Coronary artery (tissue), 2 donors: ENCODE results near the gene WNK2.

Experiments
- DNase-seq: peaks from one replicate; pipeline ENCODE4 v3.0.0-alpha.2; 2017; ENCODE audit warnings: low spot score
- H3K27ac ChIP-seq, 2 donors: fragments of 200-600 bp; sonication (generic); one replicate each; pipeline ENCODE4 v1.5.1; 2016 to 2019
- H3K4me3 ChIP-seq: fragments of 200-600 bp; sonication (generic); 2 replicates; pipeline ENCODE4 v1.5.1; 2016; ENCODE audit warnings: mild to moderate bottlenecking, moderate library complexity
- CTCF ChIP-seq: fragments of 200-600 bp; sonication (generic); IDR thresholded peaks from one replicate; pipeline ENCODE4 v1.5.1; 2019; ENCODE audit warnings: antibody characterized with exemption

Gene WNK2

GRCh38 chr9:93181672-93182435 lies 2.1 kb upstream of the WNK2 start:
- Histone ChIP-seq H3K27ac (no peak overlapping the region), H3K4me3 (no peak overlapping the region)
- TF ChIP-seq CTCF = no peak
- DNase-seq = no peak

DNA sequence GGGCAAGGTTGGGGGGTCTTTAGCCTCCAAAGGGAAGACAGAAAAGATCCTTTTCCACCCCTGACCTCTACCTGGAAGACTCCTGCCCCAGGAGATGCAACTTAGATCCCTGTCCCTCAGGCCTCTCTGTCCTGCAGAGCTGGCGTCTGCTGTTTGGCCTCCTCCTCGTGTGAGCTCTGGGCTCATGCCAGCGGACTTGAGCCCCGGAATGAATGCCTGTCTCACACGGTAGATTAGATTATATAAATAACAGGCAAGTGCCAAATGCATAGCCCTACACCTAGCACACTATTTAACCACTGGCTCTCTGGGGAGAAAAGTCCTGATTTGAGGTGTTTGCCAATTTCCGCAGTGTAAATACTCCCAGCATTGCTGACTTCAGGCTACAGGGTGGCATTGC lies 1.4 kb upstream of the WNK2 start:
- Histone ChIP-seq H3K4me3 (no peak overlapping the region), H3K27ac (no peak overlapping the region)
- no peak for DNase-seq
- no peak for TF ChIP-seq CTCF

- peak overlapping the region; percentile 76 for H3K4me3 ChIP-seq
- no peak for TF ChIP-seq CTCF
- no peak overlapping the region for H3K27ac ChIP-seq
- DNase-seq = no peak
These were observed 742 bp upstream of the WNK2 start for GRCh38 chr9:93183131-93183662.

DNA sequence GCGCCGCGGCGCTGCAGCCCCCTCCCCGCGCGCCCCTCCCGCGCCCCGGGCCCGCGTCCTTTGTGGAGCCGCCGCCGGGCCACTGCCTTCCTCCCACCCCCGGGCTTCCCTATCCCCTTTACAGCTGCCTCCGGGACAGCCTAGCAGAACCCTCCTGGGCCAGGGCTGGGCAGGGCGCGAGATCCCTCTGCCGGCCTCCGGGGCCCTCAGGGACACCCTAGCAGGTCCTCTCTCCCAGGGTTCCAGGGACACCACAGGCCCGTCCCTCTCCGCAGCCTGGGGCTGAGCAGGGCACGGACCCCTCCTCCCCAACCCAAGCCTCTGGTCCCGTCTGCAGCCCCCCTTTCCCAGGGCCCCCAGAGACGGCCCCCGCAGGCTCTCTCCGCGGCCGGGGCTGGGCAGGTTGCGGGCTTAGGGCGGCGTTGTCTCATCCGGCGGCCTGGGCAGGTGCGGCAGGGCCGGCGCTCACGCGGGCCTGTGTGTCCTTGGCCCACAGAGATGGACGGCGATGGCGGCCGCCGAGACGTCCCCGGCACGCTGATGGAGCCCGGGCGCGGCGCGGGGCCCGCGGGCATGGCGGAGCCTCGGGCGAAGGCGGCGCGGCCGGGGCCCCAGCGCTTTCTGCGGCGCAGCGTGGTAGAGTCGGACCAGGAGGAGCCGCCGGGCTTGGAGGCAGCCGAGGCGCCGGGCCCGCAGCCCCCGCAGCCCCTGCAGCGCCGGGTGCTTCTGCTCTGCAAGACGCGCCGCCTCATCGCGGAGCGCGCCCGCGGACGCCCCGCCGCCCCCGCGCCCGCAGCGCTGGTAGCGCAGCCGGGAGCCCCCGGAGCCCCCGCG lies 710 bp downstream of the WNK2 start:
- no peak for DNase-seq
- TF ChIP-seq CTCF = no peak
- H3K27ac ChIP-seq = no peak overlapping the region

DNA sequence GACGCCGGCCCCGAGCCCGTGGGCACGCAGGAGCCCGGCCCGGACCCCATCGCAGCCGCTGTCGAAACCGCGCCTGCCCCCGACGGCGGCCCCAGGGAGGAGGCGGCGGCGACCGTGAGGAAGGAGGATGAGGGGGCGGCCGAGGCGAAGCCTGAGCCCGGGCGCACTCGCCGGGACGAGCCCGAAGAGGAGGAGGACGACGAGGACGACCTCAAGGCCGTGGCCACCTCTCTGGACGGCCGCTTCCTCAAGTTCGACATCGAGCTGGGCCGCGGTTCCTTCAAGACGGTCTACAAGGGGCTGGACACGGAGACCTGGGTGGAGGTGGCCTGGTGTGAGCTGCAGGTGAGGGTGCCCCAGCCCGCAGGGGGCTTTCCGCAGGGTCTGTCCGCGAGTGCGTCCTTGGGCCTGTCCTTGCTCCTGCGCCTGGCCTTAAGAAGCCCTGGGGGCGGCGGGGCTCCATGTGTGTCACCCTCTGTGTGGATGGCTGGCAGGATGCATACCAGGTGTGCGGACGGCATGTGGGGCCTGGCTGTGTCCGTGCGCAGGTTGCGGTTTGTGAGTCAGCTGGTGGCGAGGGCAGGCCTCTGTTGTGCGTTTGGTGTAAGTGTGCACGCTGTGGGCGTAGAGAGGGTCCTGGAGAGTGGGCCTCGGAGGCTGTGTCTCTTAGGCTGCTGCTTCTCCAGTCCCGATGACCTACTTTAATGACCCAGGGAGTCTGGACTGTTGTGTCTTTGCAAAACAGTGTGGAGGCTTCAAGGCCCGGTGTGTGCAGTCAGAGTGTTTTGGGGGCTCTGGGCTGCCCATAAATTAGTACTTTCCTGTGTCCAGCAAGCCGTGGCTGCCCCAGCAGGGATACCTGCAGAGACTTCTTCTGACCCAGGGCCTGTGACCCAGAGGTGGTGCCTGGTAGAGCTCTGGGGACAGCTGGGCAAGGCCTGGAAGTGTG lies 1.6 kb downstream of the WNK2 start:
- no peak overlapping the region for H3K27ac ChIP-seq
- H3K4me3 ChIP-seq = peak overlapping the region; percentile 76
- TF ChIP-seq CTCF = no peak
- no peak for DNase-seq

More for the DNA sequence above, 710 bp downstream of the WNK2 start:
- H3K4me3 ChIP-seq = peak overlapping the region; percentile 76

- DNase-seq = no peak
- no peak overlapping the region for H3K27ac ChIP-seq
- no peak overlapping the region for H3K4me3 ChIP-seq
- no peak for TF ChIP-seq CTCF
These were observed 2.4 kb downstream of the WNK2 start for GRCh38 chr9:93186215-93186945.
